ENCODE measurements around the gene VIPAS39. TPM values are rescaled to one million over a fixed set of nuclear protein-coding genes. Genes with fewer than 3 reads are reported as not detected.

VIPAS39 gene
- total and polyA plus RNA-seq, 4 donors, result 5.6 to 13.9 (median 8.9) TPM

- H3K27ac ChIP-seq (ENCODE audit: low read depth in 1 of 2, low read length in 2 of 2), result no peak overlapping the region
- no peak overlapping the region for H3K9ac ChIP-seq (ENCODE audit: low read depth in 1 of 2, low read length in 2 of 2)
- no peaks in the 10 kb centered on the region for H3K4me1 ChIP-seq (ENCODE audit: control insufficient read depth in 4 of 4, insufficient read depth in 4 of 4, low read length in 3 of 4)
- no peaks in the 10 kb centered on the region for H3K27me3 ChIP-seq (ENCODE audit: control insufficient read depth in 4 of 4, insufficient read depth in 4 of 4, low read length in 3 of 4)
- DNase-seq (ENCODE audit: low spot score), result no peak
- H3K4me3 ChIP-seq (ENCODE audit: low read depth in 1 of 3, low read length in 3 of 3), result no peak overlapping the region
- WGBS, result 73% methylated on average over 9 of the region's 9 CpGs
- peaks cover 0 to 2% (median 1%) of the 10 kb centered on the region in 4 donors for H3K36me3 ChIP-seq (ENCODE audit: control insufficient read depth in 4 of 4, insufficient read depth in 3 of 4, low read depth in 1 of 4, low read length in 3 of 4)
- TF ChIP-seq HNF4G (IDR thresholded peaks at IDR 0.05), result no peak
- TF ChIP-seq, protein P1, sequence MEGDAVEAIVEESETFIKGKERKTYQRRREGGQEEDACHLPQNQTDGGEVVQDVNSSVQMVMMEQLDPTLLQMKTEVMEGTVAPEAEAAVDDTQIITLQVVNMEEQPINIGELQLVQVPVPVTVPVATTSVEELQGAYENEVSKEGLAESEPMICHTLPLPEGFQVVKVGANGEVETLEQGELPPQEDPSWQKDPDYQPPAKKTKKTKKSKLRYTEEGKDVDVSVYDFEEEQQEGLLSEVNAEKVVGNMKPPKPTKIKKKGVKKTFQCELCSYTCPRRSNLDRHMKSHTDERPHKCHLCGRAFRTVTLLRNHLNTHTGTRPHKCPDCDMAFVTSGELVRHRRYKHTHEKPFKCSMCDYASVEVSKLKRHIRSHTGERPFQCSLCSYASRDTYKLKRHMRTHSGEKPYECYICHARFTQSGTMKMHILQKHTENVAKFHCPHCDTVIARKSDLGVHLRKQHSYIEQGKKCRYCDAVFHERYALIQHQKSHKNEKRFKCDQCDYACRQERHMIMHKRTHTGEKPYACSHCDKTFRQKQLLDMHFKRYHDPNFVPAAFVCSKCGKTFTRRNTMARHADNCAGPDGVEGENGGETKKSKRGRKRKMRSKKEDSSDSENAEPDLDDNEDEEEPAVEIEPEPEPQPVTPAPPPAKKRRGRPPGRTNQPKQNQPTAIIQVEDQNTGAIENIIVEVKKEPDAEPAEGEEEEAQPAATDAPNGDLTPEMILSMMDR (IDR thresholded peaks at IDR 0.05; ENCODE audit: low read depth, low read length, missing input control), result no peak
- no peak for TF ChIP-seq HNF4A (conservative IDR thresholded peaks at IDR 0.05)
- TF ChIP-seq SP1 (IDR thresholded peaks at IDR 0.05), result no peak
- no peak for TF ChIP-seq TAF1 (conservative IDR thresholded peaks at IDR 0.05)
- TF ChIP-seq JUND (IDR thresholded peaks at IDR 0.05), result no peak
- TF ChIP-seq, protein P2, sequence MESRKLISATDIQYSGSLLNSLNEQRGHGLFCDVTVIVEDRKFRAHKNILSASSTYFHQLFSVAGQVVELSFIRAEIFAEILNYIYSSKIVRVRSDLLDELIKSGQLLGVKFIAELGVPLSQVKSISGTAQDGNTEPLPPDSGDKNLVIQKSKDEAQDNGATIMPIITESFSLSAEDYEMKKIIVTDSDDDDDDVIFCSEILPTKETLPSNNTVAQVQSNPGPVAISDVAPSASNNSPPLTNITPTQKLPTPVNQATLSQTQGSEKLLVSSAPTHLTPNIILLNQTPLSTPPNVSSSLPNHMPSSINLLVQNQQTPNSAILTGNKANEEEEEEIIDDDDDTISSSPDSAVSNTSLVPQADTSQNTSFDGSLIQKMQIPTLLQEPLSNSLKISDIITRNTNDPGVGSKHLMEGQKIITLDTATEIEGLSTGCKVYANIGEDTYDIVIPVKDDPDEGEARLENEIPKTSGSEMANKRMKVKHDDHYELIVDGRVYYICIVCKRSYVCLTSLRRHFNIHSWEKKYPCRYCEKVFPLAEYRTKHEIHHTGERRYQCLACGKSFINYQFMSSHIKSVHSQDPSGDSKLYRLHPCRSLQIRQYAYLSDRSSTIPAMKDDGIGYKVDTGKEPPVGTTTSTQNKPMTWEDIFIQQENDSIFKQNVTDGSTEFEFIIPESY (IDR thresholded peaks at IDR 0.05), result no peak
- TF ChIP-seq, protein P3, sequence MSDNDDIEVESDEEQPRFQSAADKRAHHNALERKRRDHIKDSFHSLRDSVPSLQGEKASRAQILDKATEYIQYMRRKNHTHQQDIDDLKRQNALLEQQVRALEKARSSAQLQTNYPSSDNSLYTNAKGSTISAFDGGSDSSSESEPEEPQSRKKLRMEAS (IDR thresholded peaks at IDR 0.05), result no peak
- TF ChIP-seq EGR1 (IDR thresholded peaks at IDR 0.05; ENCODE audit: low read depth in 2 of 2), result no peak
- no peak for TF ChIP-seq FOXA2 (IDR thresholded peaks at IDR 0.05)
- no peak for TF ChIP-seq GABPA (IDR thresholded peaks at IDR 0.05 in 1 of 2, conservative IDR thresholded peaks at IDR 0.05 in 1 of 2)
- TF ChIP-seq YY1 (IDR thresholded peaks at IDR 0.05), result no peak
- no peak for TF ChIP-seq FOXA1 (IDR thresholded peaks at IDR 0.05)
- H3K9me3 ChIP-seq (ENCODE audit: control insufficient read depth in 4 of 4, low read length in 3 of 4), result no peaks in the 10 kb centered on the region
These were observed 17.2 kb upstream of the VIPAS39 start for GRCh38 chr14:77474479-77475177.

- TF ChIP-seq TAF1 (conservative IDR thresholded peaks at IDR 0.05) (no peak), HNF4A (conservative IDR thresholded peaks at IDR 0.05) (no peak), RAD21 (IDR thresholded peaks at IDR 0.05) (no peak), EGR1 (IDR thresholded peaks at IDR 0.05; ENCODE audit: low read depth in 2 of 2) (no peak), SP1 (IDR thresholded peaks at IDR 0.05) (no peak), JUND (IDR thresholded peaks at IDR 0.05) (no peak), GABPA (IDR thresholded peaks at IDR 0.05 in 1 of 2, conservative IDR thresholded peaks at IDR 0.05 in 1 of 2) (no peak), HNF4G (IDR thresholded peaks at IDR 0.05) (no peak), NR2F2 (IDR thresholded peaks at IDR 0.05) (no peak), RXRA (IDR thresholded peaks at IDR 0.05) (no peak)
- TF ChIP-seq, protein P2 (IDR thresholded peaks at IDR 0.05), result no peak
- TF ChIP-seq, protein P1 (IDR thresholded peaks at IDR 0.05; ENCODE audit: low read depth, low read length, missing input control), result no peak
- no peak overlapping the region for H3K4me3 ChIP-seq (ENCODE audit: low read depth in 1 of 3, low read length in 3 of 3)
- 76% methylated on average over 5 of the region's 5 CpGs for WGBS
- DNase-seq (ENCODE audit: low spot score), result no peak
- H3K9ac ChIP-seq (ENCODE audit: low read depth in 1 of 2, low read length in 2 of 2), result no peak overlapping the region
- H3K27ac ChIP-seq (ENCODE audit: low read depth in 1 of 2, low read length in 2 of 2), result no peak overlapping the region
- H3K36me3 ChIP-seq (ENCODE audit: control insufficient read depth in 4 of 4, insufficient read depth in 3 of 4, low read depth in 1 of 4, low read length in 3 of 4), result peaks cover 0 to 9% (median 9%) of the 10 kb centered on the region in 4 donors
- H3K9me3 ChIP-seq (ENCODE audit: control insufficient read depth in 4 of 4, low read length in 3 of 4), result no peaks in the 10 kb centered on the region
- no peaks in the 10 kb centered on the region for H3K4me1 ChIP-seq (ENCODE audit: control insufficient read depth in 4 of 4, insufficient read depth in 4 of 4, low read length in 3 of 4)
- H3K27me3 ChIP-seq (ENCODE audit: control insufficient read depth in 4 of 4, insufficient read depth in 4 of 4, low read length in 3 of 4), result no peaks in the 10 kb centered on the region
These were observed 16.5 kb upstream of the VIPAS39 start for GRCh38 chr14:77473921-77474320.
